Ovary (tissue), 9 donors: ENCODE results near the gene OCA2. TPM values are rescaled to one million over a fixed set of nuclear protein-coding genes. Genes with fewer than 3 reads are reported as not detected.

ENCODE experiments used
- DNase-seq, 5 donors: peaks; one replicate each; pipeline ENCODE4 v3.0.0-alpha.2; 2019 to 2020
- H3K27ac ChIP-seq, 2 donors: fragments of 200-600 bp; one replicate each; pipeline versions ENCODE4 v1.5.1 to v1.8.0; 2019 to 2022
- H3K27me3 ChIP-seq: fragments of 200-600 bp; one replicate; pipeline ENCODE4 v1.8.0; 2022
- H3K36me3 ChIP-seq: fragments of 200-600 bp; sonication (generic); one replicate; pipeline ENCODE4 v1.5.1; 2019
- H3K4me1 ChIP-seq: one replicate; pipeline ENCODE4 v1.8.1; 2013; ENCODE audit warnings: mild to moderate bottlenecking, moderate library complexity; ENCODE audit not compliant: insufficient read depth
- H3K4me3 ChIP-seq: fragments of 200-600 bp; sonication (generic); one replicate; pipeline ENCODE4 v1.5.1; 2017
- H3K9me3 ChIP-seq, 2 donors: fragments of 200-600 bp in 1 of 2; sonication (generic) in 1 of 2; one replicate each; pipeline versions ENCODE4 v1.5.1 to v1.8.1; 2013 to 2019; ENCODE audit warnings: mild to moderate bottlenecking in 1 of 2, moderate library complexity in 1 of 2
- EP300 ChIP-seq: sonication (generic); formaldehyde crosslinking; IDR thresholded peaks from one replicate; pipeline ENCODE4 v1.6.1; 2017; ENCODE audit warnings: antibody characterized with exemption
- POLR2A ChIP-seq: fragments of 450-650 bp; IDR thresholded peaks from one replicate; pipeline ENCODE4 v1.6.1; 2017; ENCODE audit warnings: antibody characterized with exemption, mild to moderate bottlenecking, moderate library complexity
- WGBS, 3 donors: extraction: QIAGEN DNeasy Blood & Tissue Kit in 1 of 3; methylation state at CpG; one replicate each; pipeline versions ENCODE4 v1.1.5 to v1.1.7; 2013 to 2017; 5-methylcytosine and 5-hydroxymethylcytosine counted together
- intact Hi-C, 4 donors: fragments of 100-400 bp; cut with DNase I; formaldehyde crosslinking; loops; one replicate each; pipeline versions ENCODE4 v1.11.0 to v1.15.1; 2022 to 2023
- polyA plus RNA-seq, 2 donors: library from polyadenylated mRNA; stranded (reverse); fragments of 200-250 nt in 1 of 2; fragments of 350-450 nt in 1 of 2; fragmentation: Illumina TruSeq in 1 of 2; extraction: RNeasy Lipid Tissue Mini Kit (QIAGEN cat#74804) in 1 of 2; gene quantifications; one replicate each; pipeline ENCODE4 v1.2.3, GENCODE V29; 2013 to 2014
- total RNA-seq, 7 donors: library from RNA; depleted of rRNA in 2 of 7; stranded (reverse); fragments of >200 nt in 2 of 7; fragmentation: NEBNext Ultra II Directional in 3 of 7; extraction: Animal tissue kit (Norgen Biotek cat#: 25700) in 3 of 7; gene quantifications; one replicate each; pipeline versions ENCODE4 v1.1.0 to v1.2.4, GENCODE V29; 2016 to 2023
- TF ChIP-seq, protein P1 (sequence below), 3 donors: fragments of 450-650 bp in 2 of 3; fragments of 200-600 bp in 1 of 3; IDR thresholded peaks; one replicate each; pipeline versions ENCODE4 v1.5.1 to v1.8.0; 2016 to 2022; ENCODE audit warnings: antibody characterized with exemption in 3 of 3, mild to moderate bottlenecking in 1 of 3
- donor health status: DM: no; HTN: no; CAD: no; lungs with moderate emphysema.
- donor health status: DM: no; HTN: no; CAD: no.
- donor health status: Bipolar disorder and iron deficiency.
- donor health status: DM: yes; HTN: yes; CAD: no.
- donor health status: DM: no; HTN: no; CAD: no.
- donor health status: DM: yes; HTN: yes; CAD: no.

OCA2 gene
- total and polyA plus RNA-seq, 9 donors, result 0.31 to 3.5 (median 0.68) TPM; not detected in 1

DNA sequence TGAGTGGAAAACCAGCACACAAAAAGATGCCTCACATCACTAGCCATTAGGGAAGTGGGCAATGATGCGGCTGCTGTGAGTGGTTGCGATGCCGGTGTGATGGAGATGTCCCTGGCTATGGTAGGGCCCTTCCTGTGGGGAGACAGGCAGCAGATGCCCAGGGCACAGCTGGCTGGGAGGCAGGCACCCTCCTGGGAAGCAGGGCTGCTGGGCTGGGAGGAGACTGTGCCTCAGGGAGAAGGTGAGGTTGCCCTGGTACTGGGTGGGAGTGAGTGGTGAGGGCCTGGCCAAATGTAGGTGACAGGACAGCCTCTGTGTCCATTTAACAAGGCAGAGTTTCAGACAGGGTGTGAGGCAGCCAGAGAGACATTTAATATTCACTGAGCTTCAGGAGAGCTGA, 335.6 kb downstream of the OCA2 start:
- no peaks in the 10 kb centered on the region for H3K36me3 ChIP-seq
- H3K4me1 ChIP-seq, result no peaks in the 10 kb centered on the region
- TF ChIP-seq, protein P1, sequence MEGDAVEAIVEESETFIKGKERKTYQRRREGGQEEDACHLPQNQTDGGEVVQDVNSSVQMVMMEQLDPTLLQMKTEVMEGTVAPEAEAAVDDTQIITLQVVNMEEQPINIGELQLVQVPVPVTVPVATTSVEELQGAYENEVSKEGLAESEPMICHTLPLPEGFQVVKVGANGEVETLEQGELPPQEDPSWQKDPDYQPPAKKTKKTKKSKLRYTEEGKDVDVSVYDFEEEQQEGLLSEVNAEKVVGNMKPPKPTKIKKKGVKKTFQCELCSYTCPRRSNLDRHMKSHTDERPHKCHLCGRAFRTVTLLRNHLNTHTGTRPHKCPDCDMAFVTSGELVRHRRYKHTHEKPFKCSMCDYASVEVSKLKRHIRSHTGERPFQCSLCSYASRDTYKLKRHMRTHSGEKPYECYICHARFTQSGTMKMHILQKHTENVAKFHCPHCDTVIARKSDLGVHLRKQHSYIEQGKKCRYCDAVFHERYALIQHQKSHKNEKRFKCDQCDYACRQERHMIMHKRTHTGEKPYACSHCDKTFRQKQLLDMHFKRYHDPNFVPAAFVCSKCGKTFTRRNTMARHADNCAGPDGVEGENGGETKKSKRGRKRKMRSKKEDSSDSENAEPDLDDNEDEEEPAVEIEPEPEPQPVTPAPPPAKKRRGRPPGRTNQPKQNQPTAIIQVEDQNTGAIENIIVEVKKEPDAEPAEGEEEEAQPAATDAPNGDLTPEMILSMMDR (IDR thresholded peaks at IDR 0.05), result no peak
- TF ChIP-seq EP300 (no peak), POLR2A (no peak)
- H3K4me3 ChIP-seq, result no peak overlapping the region
- H3K9me3 ChIP-seq, result no peaks in the 10 kb centered on the region
- WGBS, 3 donors, result 92 to 96% (median 92%) methylated on average over 3 of the region's 3 CpGs
- intact Hi-C loops, result no loop called here
- H3K27me3 ChIP-seq, result no peaks in the 10 kb centered on the region
- no peak overlapping the region for H3K27ac ChIP-seq
- DNase-seq, result no peak

GRCh38 chr15:27762471-27762870, 336.6 kb downstream of the OCA2 start:
- H3K9me3 ChIP-seq, result no peaks in the 10 kb centered on the region

GRCh38 chr15:27757052-27757451, 342.1 kb downstream of the OCA2 start:
- intact Hi-C loops, result no loop called here
- Histone ChIP-seq H3K27me3 (no peaks in the 10 kb centered on the region), H3K27ac (no peak overlapping the region), H3K4me3 (no peak overlapping the region), H3K4me1 (no peaks in the 10 kb centered on the region), H3K36me3 (no peaks in the 10 kb centered on the region), H3K9me3 (no peaks in the 10 kb centered on the region)
- 32 to 48% (median 45%) methylated on average over 1 of the region's 1 CpG for WGBS, 3 donors
- TF ChIP-seq, protein P1 (IDR thresholded peaks at IDR 0.05), result no peak
- no peak for TF ChIP-seq EP300
- no peak for TF ChIP-seq POLR2A
- no peak for DNase-seq

More at GRCh38 chr15:27762471-27762870, 336.6 kb downstream of the OCA2 start:
- H3K36me3 ChIP-seq, result no peaks in the 10 kb centered on the region
- intact Hi-C loops, result no loop called here
- no peaks in the 10 kb centered on the region for H3K27me3 ChIP-seq
- no peak for TF ChIP-seq POLR2A
- TF ChIP-seq EP300, result no peak
- TF ChIP-seq, protein P1 (IDR thresholded peaks at IDR 0.05), result no peak
- 76 to 87% (median 76%) methylated on average over 3 of the region's 3 CpGs for WGBS, 3 donors
- no peaks in the 10 kb centered on the region for H3K4me1 ChIP-seq
- DNase-seq, result no peak
- no peak overlapping the region for H3K27ac ChIP-seq
- H3K4me3 ChIP-seq, result no peak overlapping the region

DNA sequence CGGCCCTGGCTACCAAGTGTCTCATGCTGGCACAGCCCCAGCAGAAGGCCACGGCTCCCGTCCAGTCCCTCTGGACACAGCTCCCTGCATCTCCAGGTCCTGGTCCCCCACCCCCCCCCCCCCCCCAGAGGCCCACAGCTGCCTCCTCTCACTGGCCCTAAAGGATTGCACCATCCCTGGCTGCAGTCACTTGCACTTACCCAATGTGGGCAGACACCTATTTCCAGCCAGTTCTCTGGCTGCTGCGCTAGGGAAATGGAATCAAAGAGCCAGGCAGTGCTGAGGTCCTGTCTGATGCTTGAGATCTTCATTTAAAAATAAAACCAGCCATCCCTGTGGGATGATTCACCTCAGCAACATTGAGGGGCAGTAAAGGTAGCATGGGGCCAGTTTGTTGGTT, 346.4 kb downstream of the OCA2 start:
- DNase-seq, result no peak
- intact Hi-C loops, result no loop called here
- Histone ChIP-seq H3K36me3 (no peaks in the 10 kb centered on the region), H3K27ac (no peak overlapping the region), H3K27me3 (no peaks in the 10 kb centered on the region), H3K4me1 (no peaks in the 10 kb centered on the region), H3K4me3 (no peak overlapping the region), H3K9me3 (no peaks in the 10 kb centered on the region)
- 64 to 86% (median 66%) methylated on average over 4 of the region's 4 CpGs for WGBS, 3 donors
- TF ChIP-seq, protein P1 (IDR thresholded peaks at IDR 0.05), result no peak
- TF ChIP-seq POLR2A (no peak), EP300 (no peak)

GRCh38 chr15:27747997-27748396, 351.1 kb downstream of the OCA2 start:
- TF ChIP-seq EP300 (no peak), POLR2A (no peak)
- TF ChIP-seq, protein P1 (IDR thresholded peaks at IDR 0.05), result no peak
- Histone ChIP-seq H3K36me3 (no peaks in the 10 kb centered on the region), H3K27ac (no peak overlapping the region), H3K27me3 (no peaks in the 10 kb centered on the region), H3K9me3 (no peaks in the 10 kb centered on the region), H3K4me3 (no peak overlapping the region), H3K4me1 (no peaks in the 10 kb centered on the region)
- intact Hi-C loops, result no loop called here
- 87 to 90% (median 89%) methylated on average over 2 of the region's 2 CpGs for WGBS, 3 donors
- DNase-seq, result no peak
